ENCODE data around the gene RERG.

DNA sequence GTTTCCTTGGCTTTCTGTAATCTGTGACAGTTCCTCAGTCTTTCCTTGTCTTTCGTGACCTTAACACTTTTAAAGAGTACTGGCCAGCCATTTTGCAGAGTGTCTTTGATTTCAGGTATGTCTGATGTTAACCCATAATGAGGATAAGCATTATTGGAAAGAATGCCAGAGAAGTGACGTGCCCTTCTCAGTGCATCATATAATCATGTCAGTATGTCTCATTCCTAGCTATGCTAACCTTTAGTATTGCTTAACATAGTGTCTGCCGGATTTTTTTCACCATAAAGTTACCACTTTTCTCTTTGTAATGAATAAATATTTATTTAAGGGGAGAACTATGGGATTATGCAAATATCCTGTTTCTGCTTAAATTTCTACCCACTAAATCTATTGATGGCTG is 28.5 kb downstream of the RERG start:
- TF ChIP-seq EZH2phosphoT487 (conservative IDR thresholded peaks at IDR 0.05; ENCODE audit: low read length), result no peak
- TF ChIP-seq, protein P1, sequence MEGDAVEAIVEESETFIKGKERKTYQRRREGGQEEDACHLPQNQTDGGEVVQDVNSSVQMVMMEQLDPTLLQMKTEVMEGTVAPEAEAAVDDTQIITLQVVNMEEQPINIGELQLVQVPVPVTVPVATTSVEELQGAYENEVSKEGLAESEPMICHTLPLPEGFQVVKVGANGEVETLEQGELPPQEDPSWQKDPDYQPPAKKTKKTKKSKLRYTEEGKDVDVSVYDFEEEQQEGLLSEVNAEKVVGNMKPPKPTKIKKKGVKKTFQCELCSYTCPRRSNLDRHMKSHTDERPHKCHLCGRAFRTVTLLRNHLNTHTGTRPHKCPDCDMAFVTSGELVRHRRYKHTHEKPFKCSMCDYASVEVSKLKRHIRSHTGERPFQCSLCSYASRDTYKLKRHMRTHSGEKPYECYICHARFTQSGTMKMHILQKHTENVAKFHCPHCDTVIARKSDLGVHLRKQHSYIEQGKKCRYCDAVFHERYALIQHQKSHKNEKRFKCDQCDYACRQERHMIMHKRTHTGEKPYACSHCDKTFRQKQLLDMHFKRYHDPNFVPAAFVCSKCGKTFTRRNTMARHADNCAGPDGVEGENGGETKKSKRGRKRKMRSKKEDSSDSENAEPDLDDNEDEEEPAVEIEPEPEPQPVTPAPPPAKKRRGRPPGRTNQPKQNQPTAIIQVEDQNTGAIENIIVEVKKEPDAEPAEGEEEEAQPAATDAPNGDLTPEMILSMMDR (IDR thresholded peaks at IDR 0.05; ENCODE audit: insufficient read depth, low read length, poor library complexity, severe bottlenecking), result no peak

Measured in SU-DHL-6 (cell line).